Astrocyte of the spinal cord (primary cell): ENCODE results near the gene ASS1.

Source experiments
- DNase-seq: peaks from one replicate; pipeline ENCODE4 v3.0.0; 2011; ENCODE audit warnings: low read depth, low spot score
- H3K4me3 ChIP-seq: 2 replicates; pipeline ENCODE4 v1.5.1; 2011; ENCODE audit warnings: low read depth, mild to moderate bottlenecking, low read length, moderate library complexity
- CTCF ChIP-seq: IDR thresholded peaks from 2 replicates; pipeline ENCODE4 v1.5.1; 2012; ENCODE audit warnings: low read depth, mild to moderate bottlenecking, low read length, inconsistent platforms
- in situ Hi-C: cut with HindIII; loops from 2 replicates; pipeline ENCODE4 v1.10.0; 2017; ENCODE audit warnings: low sequenced_read_pairs

ASS1 gene

GRCh38 chr9:130429381-130429780 lies 15.4 kb upstream of the ASS1 start:
- no peak for DNase-seq
- TF ChIP-seq CTCF: no peak
- H3K4me3 ChIP-seq: no peak overlapping the region
- in situ Hi-C loops: no loop called here

- H3K4me3 ChIP-seq: no peak overlapping the region
- TF ChIP-seq CTCF: no peak
- no peak for DNase-seq
- in situ Hi-C loops: no loop called here
These were observed 14.9 kb upstream of the ASS1 start for GRCh38 chr9:130429831-130430230.

- DNase-seq: no peak
- no peak overlapping the region for H3K4me3 ChIP-seq
- TF ChIP-seq CTCF: no peak
- in situ Hi-C loops: no loop called here
These were observed 14.5 kb upstream of the ASS1 start for GRCh38 chr9:130430232-130430631.

- TF ChIP-seq CTCF: no peak
- in situ Hi-C loops: no loop called here
- DNase-seq: no peak
- no peak overlapping the region for H3K4me3 ChIP-seq
These were observed 13.8 kb upstream of the ASS1 start for GRCh38 chr9:130430734-130431535.

GRCh38 chr9:130431536-130432303 lies 13.0 kb upstream of the ASS1 start:
- no peak for TF ChIP-seq CTCF
- DNase-seq: no peak
- in situ Hi-C loops: no loop called here
- no peak overlapping the region for H3K4me3 ChIP-seq

- in situ Hi-C loops: no loop called here
- no peak for TF ChIP-seq CTCF
- H3K4me3 ChIP-seq: no peak overlapping the region
- DNase-seq: no peak
These were observed 12.4 kb upstream of the ASS1 start for GRCh38 chr9:130432362-130432761.
